H1 (cell line): ENCODE data around the gene KRT4. TPM values are rescaled to one million over a fixed set of nuclear protein-coding genes. Genes with fewer than 3 reads are reported as not detected.

Experiments
- BCL11A ChIP-seq, 2 experiments: IDR thresholded peaks; one replicate each; pipeline ENCODE4 v1.6.1; 2011; ENCODE audit warnings: low read depth in 2 of 2, low read length in 2 of 2, mild to moderate bottlenecking in 2 of 2
- BRCA1 ChIP-seq: IDR thresholded peaks from 2 replicates; pipeline ENCODE4 v1.6.1; 2012; ENCODE audit warnings: low read depth, low read length, improper control_type of control experiment
- HDAC2 ChIP-seq, 2 experiments: fragments of 300-600 bp in 1 of 2; sonication (generic) in 1 of 2; IDR thresholded peaks; 2 replicates each; pipeline ENCODE4 v1.6.1; 2011 to 2012; ENCODE audit warnings: low read depth in 2 of 2, low read length in 2 of 2, mild to moderate bottlenecking in 2 of 2, moderate library complexity in 2 of 2, borderline replicate concordance in 1 of 2, inconsistent platforms in 1 of 2
- HDAC6 ChIP-seq: IDR thresholded peaks from one replicate; pipeline ENCODE4 v1.7.1; 2012; ENCODE audit warnings: low read depth, mild to moderate bottlenecking, inconsistent platforms, low read length, moderate library complexity
- KDM4A ChIP-seq: IDR thresholded peaks from one replicate; pipeline ENCODE4 v1.7.1; 2012; ENCODE audit warnings: low read depth, mild to moderate bottlenecking, moderate library complexity, low read length, inconsistent platforms; ENCODE audit not compliant: severe bottlenecking
- KDM5A ChIP-seq: fragments of 200-600 bp; IDR thresholded peaks from 2 replicates; pipeline ENCODE4 v1.7.1; 2012; ENCODE audit warnings: mild to moderate bottlenecking, low read length, inconsistent platforms, mixed read lengths
- POLR2AphosphoS5 ChIP-seq: IDR thresholded peaks from 2 replicates; pipeline ENCODE4 v1.6.1; 2011; ENCODE audit warnings: low read depth, low read length
- POU5F1 ChIP-seq: IDR thresholded peaks from 2 replicates; pipeline ENCODE4 v1.6.1; 2011; ENCODE audit warnings: low read depth, mild to moderate bottlenecking, low read length, moderate library complexity
- RBBP5 ChIP-seq: IDR thresholded peaks from 2 replicates; pipeline ENCODE4 v1.7.1; 2012; ENCODE audit warnings: low read depth, mild to moderate bottlenecking, inconsistent platforms, low read length, moderate library complexity, borderline replicate concordance
- SAP30 ChIP-seq: fragments of 300-600 bp; sonication (generic); IDR thresholded peaks from 2 replicates; pipeline ENCODE4 v1.7.1; 2012; ENCODE audit warnings: low read length, moderate library complexity, mild to moderate bottlenecking, inconsistent platforms; ENCODE audit not compliant: insufficient read depth, insufficient replicate concordance
- SP1 ChIP-seq: IDR thresholded peaks from 2 replicates; pipeline ENCODE4 v1.6.1; 2011; ENCODE audit warnings: low read depth, low read length
- SP4 ChIP-seq: IDR thresholded peaks from 2 replicates; pipeline ENCODE4 v1.6.1; 2012; ENCODE audit warnings: low read length, inconsistent platforms
- polyA plus RNA-seq, 7 experiments: library from polyadenylated mRNA; depleted of rRNA in 3 of 7; stranded (reverse) in 5 of 7; unstranded in 2 of 7; fragments of >200 nt in 5 of 7; fragments of 200-250 nt in 2 of 7; gene quantifications; 1 replicate in 5 of 7; 2 replicates in 1 of 7; 4 replicates in 1 of 7; pipeline versions ENCODE4 v1.2.1 to v1.2.3, GENCODE V29; 2011 to 2013; ENCODE audit warnings: missing spikeins in 2 of 7, mixed read lengths in 2 of 7
- total RNA-seq: library from RNA; stranded (reverse); fragmentation: NEBNext Ultra II Directional; extraction: Animal tissue kit (Norgen Biotek cat#: 25700); gene quantifications from 2 replicates; pipeline ENCODE4 v1.2.1, GENCODE V29; 2021

Gene KRT4
- total and polyA plus RNA-seq, 2 of the 8 experiments (the other 6 are each of a cell fraction or from before 2014, with no cell fraction given): not detected

- TF ChIP-seq BRCA1: no peak
- TF ChIP-seq SAP30: no peak
- no peak for TF ChIP-seq HDAC6
- TF ChIP-seq KDM5A: no peak
- no peak for TF ChIP-seq SP4
- no peak for TF ChIP-seq KDM4A
- no peak for TF ChIP-seq HDAC2 (IDR thresholded peaks at IDR 0.05; ENCODE audit: borderline replicate concordance in 1 of 2, low read depth in 2 of 2, low read length in 2 of 2)
- TF ChIP-seq BCL11A (IDR thresholded peaks at IDR 0.05; ENCODE audit: low read depth in 2 of 2, low read length in 2 of 2): no peak
- TF ChIP-seq POU5F1: no peak
- TF ChIP-seq POLR2AphosphoS5: no peak
- TF ChIP-seq SP1: no peak
- TF ChIP-seq RBBP5: no peak
- TF ChIP-seq, all 59 proteins: peak for 0
Measured at GRCh38 chr12:52784909-52785308, 29.0 kb downstream of the KRT4 start (continued).
